GM18868 (cell line): ENCODE data around the gene GAS6.

ENCODE experiments used
- ATAC-seq: cut with Tn5 transposase; IDR thresholded peaks from one replicate; pipeline ENCODE4 v1.9.1; 2021; ENCODE audit warnings: mild to moderate bottlenecking, moderate library complexity; ENCODE audit not compliant: unreplicated experiment

Gene GAS6

DNA sequence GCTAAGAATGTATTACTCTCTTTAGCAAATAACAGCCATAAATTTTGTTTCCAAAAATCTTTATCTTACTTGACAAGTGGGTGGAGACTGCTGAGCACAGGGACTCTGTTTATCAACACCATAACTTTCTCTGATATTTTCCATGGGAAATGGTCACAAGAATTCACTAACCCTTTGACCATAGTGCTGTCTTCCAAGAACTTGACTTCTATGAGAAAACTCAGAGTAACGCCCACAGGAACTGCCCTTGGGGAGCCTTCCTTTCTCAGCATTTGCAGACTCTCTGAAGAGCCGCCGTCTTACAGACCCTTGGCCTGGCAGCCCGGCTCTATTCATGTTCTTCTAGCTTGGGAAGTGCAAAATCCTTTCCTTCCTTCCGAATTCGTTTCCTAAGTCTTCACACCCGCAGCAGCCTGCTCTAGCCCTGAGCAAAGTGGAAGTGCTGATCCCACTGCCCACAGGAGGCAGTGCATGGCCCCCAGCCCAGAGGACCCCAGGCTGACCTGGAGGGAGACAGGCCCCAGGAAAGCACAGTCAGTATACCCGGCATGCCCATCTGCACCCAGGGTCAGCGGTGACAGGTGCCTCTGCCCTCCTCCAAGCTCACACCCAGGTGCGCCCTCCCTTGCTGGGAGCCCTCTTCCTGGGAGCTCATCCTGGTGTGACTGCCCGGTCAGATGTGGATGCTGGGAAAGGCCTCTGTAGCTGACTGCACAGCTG, 10.2 kb downstream of the GAS6 start:
- no peak for ATAC-seq

- no peak for ATAC-seq
Observed at GRCh38 chr13:113852536-113853517, 11.0 kb downstream of the GAS6 start.

- ATAC-seq, result no peak
Observed at GRCh38 chr13:113851826-113852535, 11.9 kb downstream of the GAS6 start.

DNA sequence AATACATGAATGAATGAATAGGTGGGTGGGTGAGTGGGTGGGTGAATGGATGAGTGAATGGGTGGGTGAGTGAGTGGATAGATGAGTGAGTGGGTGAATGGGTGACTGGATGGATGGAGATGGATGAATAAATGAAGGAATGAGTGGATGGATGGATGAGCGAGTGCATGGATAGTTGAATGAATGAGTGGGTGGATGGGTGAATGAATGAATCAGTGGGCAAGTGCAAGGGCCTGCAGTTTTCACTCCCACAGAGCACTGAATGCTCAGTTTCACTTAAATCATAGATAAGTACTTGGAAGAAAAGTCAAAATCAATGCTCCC, 12.4 kb downstream of the GAS6 start:
- ATAC-seq, result no peak

- no peak for ATAC-seq
Observed at GRCh38 chr13:113850722-113851479, 13.0 kb downstream of the GAS6 start.

- no peak for ATAC-seq
Observed at GRCh38 chr13:113849981-113850721, 13.7 kb downstream of the GAS6 start.

- ATAC-seq, result no peak
Observed at GRCh38 chr13:113849546-113849945, 14.3 kb downstream of the GAS6 start.

DNA sequence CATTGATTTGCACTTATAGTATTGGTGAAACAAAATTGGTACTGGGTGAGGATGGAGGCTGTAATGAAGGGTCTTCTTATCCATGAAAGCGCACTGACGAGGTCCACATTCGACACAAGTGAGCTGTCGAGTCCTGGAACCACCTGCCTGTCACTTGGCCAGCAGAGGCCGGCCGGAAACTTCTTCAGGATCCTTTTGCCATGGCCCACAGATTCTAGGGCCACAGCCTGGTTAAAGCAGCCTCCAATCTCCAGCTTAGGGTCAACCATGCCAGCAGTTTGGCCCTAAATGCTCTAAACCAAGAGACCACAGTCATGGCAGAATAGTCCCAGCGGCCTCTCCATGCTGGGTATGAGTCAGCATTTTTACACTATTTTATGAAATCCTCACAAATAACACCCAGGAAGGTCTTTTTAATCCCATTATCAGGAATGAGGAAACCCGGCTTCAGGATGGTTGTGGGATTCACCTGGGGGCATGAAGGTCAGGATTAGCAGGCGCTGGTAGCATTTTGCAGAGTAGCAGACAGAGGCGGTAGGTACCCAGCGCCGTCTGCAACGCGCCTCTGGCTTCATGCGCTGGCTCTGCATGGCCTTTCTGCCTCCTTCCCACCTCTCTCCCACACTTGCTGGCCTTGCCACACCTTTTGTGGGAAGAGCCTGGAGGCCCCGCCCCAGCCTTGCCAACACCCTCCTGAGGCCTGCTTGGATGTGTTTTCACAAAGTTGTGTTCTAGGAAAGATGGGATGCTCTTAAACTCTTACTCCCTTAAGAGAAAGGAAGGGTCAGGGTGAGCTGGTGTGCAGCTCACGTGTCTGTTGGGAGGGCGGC, 15.2 kb downstream of the GAS6 start:
- ATAC-seq, result no peak

GRCh38 chr13:113848020-113848419, 15.9 kb downstream of the GAS6 start:
- ATAC-seq, result no peak

DNA sequence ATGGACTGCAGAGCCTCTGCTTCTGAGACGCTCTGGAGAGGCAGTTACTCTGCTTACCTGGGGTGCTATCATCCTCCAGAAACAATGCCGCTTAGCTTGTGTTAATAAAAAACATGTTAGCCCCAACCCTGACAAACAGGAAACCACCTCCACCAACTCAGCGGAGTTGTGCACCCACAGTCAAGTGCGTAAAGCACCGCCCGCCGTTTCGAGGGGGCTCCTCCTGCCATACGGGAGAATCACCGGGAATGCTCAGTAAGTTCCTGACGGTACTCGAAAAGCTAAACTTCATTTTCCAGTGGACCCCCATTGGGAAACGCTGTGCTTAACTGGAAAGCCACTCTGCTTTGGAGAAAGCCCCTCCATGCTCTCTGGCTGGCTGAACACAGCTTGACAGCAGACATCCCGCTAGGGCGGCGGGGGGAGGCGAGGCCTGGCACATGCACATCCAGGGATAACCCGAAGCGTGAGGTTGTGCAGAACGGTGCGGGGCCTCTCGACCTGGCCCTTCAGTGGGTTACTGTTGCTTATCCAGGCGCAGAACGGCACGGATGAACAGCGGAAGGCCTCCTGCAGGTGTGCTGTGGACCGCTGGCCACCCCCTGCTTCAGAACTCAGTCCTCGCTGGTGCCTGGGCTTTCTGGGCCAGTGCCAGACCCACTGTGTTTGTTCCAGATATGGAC, 17.1 kb downstream of the GAS6 start:
- no peak for ATAC-seq

GRCh38 chr13:113845723-113846635, 17.9 kb downstream of the GAS6 start:
- no peak for ATAC-seq

DNA sequence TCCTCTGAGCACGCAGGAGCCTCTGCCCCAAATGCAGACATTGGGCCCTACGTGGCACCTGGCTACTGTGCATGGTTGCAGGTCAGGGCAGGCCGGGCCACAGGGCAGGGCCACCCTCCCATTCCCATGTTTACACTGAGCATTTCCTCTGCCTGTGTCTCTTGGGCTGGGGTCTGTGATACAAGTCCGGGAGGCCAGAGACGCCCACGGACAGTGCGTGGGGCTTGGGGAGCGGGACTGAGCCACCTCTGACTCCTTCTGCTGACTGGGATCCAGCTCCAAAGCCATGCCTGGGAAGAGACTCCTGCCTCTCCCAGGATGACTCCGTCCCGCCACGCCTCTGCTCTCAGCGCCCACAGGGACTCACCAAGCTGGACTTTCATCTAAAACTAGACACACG, 18.8 kb downstream of the GAS6 start:
- ATAC-seq, result no peak

DNA sequence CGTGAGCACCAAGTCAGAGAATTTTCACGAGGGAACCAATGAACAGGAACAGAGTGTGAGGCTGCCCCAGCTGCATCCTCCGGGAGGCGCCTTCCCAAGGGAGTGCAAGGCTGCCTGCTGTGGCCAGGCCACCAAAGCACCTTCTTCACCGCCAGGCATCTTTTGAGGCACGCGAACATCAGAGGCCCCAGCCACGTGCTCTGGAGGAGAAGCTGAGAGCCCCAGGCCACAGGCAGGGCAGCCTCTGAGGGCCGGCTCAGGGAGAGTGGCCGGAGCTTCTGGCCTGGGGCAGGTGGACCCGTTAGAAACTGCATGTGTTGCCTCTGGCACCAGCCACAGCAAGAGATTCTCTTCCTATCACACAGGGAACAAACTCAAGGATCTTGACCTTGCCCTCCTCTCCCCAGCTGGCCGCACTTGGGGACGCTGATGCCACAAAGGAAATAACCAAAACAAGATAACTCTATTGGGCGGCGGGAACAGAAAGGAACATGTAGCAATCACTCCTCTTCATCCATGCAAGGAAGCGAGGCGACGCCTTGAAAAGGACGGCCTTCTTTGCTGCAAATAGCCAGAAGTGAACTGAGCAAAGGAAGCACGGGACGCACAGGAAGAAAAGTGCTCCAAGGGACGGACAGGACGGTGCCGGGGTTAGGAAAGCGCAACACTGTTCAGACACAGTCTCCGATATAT, 19.9 kb downstream of the GAS6 start:
- ATAC-seq, result no peak

DNA sequence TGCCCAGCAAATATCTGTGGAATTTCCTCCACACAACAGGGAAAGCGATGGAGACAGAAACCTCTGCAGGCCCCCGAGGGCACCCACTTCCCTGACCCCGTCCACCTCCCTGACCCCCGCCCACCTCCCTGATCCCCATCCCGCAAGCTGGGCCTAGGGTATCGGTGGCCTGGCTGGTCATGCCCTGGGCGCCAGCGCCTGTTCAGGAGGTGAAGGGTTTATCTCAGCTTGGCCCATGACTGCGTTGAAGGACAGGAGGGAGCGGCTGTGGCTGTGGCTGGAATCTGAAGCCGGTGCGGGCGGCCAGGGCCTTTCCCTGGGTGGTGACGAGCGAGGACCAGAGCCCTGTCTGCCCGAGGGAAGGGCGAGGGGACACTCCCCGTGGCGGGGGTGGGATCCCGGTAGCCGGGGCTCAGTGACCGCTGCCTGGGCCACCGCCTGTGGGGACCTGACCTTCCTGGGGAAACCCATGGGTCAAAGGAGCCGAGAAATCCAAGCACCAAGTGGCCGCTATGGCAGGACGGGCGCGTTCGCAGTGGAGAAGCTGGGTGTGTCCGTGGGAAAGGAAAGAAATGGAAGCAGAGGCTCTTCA, 20.7 kb downstream of the GAS6 start:
- ATAC-seq, result no peak

GRCh38 chr13:113842336-113843062, 21.4 kb downstream of the GAS6 start:
- ATAC-seq, result no peak

DNA sequence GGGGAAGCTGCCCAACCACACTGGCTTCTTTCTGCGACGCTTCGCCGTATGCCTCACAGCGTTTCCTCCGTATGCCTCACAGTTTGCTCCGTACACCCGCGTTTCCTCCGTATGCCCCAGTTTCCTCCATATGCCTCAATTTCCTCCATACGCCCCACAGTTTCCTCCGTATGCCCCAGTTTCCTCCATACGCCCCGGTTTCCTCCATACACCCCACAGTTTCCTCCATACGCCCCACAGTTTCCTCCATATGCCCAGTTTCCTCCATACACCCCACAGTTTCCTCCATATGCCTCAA, 22.6 kb downstream of the GAS6 start:
- no peak for ATAC-seq
